GM03348 (cell line): Measurements from ENCODE around the gene NAA20.
"Not testable (repeated sequence)": the region's sequence is repeated elsewhere in the genome, so short reads cannot be mapped to it uniquely, and the experiment has no call there.

ENCODE experiments used
- DNase-seq: peaks from one replicate; pipeline ENCODE4 v3.0.0; 2012; ENCODE audit warnings: low spot score

Gene NAA20

DNA sequence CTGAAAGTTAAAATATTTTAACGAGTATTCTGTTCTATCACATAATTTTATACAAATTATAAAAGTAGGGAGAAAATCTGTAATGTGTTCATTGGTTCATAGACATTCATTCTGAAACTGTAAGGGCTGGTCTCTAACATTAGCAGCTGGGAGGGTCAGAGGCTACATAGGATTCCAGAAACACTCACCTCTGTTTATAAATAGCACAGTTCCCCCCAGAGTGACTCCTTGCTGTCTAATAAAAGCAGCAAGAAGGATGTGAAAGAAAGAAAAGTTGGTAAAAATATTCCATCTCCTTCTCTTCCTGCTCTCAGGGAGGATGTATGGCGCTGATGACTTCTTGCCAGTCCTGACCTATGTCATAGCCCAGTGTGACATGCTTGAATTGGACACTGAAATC is 25.3 kb upstream of the NAA20 start:
- DNase-seq: no peak

DNA sequence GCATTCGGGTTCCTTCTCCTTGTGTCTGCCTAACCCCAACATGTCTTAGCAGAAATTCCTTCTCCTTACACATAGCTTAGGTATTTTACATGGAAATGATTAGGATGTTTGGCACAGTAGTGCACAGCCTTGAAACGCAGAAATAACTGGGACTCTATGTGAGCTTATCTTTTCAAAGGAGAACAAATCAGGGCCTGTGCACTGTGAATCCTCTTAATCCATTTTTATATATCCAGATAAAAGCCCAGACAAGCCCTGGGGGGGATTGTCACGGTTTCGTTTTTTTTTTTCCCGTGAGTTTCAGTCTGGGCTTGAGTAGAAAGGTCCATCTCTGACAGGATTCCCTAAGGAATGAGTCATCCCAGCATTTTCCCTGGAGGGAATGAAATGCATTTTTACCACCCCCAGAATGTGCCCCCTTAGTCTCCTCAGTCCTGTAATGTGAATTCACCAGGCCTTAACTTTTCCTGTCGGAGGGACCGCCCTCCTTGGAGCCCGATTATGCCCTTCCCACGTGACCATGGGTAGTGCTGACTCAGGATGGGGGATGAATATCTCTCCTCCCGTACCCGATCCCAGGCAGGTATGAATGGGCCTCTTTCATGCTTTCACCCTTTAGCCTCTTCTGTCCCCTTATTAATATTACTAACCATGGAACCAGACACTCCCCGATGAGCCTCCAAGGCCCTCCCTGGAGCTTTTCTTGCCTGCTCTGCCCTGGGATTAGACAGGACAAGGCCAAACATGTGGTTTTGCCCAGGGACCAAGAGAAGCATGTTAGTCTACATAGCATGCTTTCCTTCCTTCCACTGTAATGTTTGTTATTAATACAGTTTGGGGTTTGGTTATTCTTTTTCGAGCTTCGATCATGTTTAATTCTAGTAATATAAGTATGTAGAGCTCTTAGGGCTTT is 23.9 kb upstream of the NAA20 start:
- DNase-seq: peak; percentile 73

DNA sequence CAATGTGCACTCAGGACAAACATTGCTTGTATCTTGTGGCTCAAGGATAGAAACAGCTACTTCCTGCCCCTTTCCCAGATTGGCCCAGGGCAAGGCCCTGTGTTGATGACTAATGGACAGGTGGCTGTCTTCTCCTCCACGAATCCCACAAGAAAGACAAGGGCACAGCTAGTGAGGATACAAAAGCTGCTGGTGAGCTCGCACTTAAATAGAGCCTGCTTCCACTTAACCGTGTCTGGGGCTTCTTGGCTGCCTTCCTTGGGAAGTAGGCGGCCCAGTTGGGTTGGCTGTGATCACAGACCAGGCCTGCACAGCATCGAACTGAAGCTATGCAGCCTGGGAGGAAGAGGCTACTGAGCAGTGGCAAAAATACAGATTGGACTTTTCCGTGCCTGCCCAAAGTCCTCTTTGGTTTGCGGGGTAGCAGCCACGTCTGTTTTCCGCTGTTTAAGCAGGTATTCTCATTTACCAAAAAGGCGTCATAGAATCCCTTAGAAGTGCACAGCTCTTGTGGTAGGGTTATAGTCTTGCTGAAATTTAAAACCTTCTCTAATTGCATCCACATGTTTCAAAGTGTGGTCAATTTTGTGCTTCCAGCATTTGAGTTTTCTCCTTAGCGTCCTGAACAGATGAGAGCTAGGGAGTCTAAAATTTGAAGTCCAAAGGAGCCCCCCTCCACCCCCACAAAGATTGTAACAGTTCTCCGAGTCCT is 23.0 kb upstream of the NAA20 start:
- DNase-seq: peak; percentile 41

DNA sequence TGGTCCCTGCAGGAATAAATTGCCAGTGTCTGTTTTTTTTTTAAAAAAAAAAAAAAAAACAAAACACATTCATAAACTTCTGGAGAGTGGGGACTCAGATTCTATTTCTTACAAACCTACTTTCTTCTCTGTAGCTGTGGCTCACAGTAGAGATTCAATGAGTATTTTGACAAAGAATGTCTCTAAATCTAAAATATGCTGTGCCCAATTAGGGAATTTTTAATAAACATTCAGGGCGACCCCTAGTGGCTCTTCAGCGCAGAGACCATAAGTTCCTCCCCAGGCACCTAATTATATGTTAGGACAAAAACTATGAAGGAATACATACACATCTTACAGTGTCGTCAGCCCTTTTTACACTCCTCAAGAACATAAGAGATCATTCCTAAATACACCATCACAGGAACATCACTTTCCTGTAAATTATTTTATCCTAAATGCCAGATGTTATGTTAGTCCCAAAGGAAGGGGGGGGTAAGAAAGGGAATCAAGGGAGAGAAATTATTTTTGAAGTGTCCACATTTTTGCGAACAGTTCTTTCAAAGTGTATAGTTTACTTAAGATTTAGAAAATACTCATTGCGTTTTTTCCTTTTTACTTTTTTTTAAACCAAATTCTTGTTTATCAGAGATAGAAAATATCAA is 21.8 kb upstream of the NAA20 start:
- DNase-seq: peak; percentile 62

- no peak for DNase-seq
Measured at GRCh38 chr20:19996222-19996621, 20.9 kb upstream of the NAA20 start.

GRCh38 chr20:19996917-19997316 is 20.2 kb upstream of the NAA20 start:
- DNase-seq: no peak

GRCh38 chr20:19998990-19999705 is 18.0 kb upstream of the NAA20 start:
- DNase-seq: no peak

DNA sequence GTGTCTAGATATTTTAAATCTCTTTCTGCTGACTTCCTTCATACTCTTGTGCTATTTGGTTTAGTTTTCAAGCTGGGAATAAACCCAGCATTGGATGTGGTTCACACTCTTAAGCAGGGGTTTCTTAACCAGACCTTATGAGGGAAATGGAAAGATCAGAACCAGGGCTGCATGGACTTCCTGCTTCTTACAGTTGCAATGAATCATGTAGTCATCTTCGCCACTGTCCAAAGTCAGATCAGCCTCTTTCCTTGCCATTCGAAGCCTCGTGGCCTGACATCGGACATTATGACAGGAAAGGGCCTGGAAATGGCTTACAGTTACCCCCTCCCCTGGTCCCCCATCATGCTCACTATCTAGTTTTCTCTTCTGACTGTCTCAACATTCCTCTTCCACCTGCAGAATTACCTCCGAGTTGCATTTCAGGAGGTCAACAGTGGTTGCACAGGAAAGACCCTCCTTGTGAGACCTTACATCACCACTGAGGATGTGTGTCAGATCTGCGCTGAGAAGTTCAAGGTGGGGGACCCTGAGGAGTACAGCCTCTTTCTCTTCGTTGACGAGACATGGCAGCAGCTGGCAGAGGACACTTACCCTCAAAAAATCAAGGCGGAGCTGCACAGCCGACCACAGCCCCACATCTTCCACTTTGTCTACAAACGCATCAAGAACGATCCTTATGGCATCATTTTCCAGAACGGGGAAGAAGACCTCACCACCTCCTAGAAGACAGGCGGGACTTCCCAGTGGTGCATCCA is 16.8 kb upstream of the NAA20 start:
- no peak for DNase-seq

- DNase-seq: no peak
Measured at GRCh38 chr20:20002101-20002998, 14.8 kb upstream of the NAA20 start.

DNA sequence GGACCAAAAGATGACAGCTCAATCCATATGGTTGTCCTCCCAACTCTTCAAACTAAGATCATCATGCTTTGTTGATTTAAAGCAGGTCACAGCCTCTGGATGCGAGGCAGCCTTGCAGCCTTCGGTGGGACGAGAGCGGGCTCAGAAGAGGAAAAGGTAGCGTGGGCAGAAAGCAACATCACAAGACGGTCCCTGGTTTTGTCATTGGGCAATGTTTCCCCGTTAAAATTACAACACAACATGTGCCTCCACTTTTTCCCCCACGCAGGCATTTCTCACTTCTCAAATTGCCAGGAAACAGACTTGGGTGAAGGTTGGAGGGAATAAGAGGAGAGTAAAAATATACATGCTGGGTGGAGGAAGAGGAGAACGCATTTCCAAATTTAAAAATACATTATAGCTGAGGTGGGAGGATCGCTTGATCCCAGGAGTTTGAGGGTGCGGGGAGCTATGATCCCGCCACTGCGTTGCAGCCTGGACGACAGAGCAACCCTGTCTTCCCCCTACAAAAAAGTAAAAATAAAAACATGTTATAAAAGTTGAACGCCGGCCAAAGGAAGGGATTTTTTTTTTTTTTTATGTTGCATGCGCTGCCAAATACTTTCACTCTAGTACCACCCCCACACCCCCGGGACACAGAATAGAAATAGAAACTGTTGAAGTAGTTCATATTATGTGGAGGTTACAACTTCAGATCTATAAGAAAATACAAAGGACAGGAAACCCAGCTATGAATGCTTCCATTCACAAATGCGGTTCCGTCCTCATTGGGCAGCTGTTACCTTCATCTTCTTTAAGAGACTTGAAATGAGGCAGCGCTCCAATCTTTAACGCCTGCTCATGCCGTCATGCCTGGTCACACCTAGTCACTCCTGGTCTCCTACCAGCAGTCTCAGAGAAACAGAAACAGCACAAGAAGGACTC is 13.9 kb upstream of the NAA20 start:
- DNase-seq: peak; percentile 19

GRCh38 chr20:20003955-20004322 is 13.2 kb upstream of the NAA20 start:
- not testable (repeated sequence) for DNase-seq

- DNase-seq: no peak
Measured at GRCh38 chr20:20005342-20005741, 11.8 kb upstream of the NAA20 start.

- DNase-seq: no peak
Measured at GRCh38 chr20:20009784-20010253, 7.3 kb upstream of the NAA20 start.

GRCh38 chr20:20010639-20011500 is 6.3 kb upstream of the NAA20 start:
- peak; percentile 23 for DNase-seq

GRCh38 chr20:20012541-20012940 is 4.6 kb upstream of the NAA20 start:
- DNase-seq: no peak

- DNase-seq: no peak
Measured at GRCh38 chr20:20014659-20015058, 2.5 kb upstream of the NAA20 start.

DNA sequence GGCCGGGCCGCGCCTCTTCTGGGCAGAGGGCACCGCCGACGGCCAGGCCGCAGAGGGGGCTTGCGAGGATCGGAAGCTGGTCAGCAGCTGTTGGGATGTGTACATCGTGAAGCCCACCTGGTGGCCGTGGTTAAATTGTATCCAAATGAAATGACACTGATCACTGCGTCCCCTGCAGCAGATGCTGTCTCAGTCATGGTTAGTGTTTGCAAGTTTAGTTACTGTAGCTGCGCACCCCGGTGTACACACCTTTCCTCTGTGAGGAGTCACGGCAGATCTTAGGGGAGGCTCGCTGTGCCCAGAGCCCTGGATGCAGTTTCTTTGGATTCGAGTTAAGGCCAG is 653 bp downstream of the NAA20 start:
- DNase-seq: no peak

DNA sequence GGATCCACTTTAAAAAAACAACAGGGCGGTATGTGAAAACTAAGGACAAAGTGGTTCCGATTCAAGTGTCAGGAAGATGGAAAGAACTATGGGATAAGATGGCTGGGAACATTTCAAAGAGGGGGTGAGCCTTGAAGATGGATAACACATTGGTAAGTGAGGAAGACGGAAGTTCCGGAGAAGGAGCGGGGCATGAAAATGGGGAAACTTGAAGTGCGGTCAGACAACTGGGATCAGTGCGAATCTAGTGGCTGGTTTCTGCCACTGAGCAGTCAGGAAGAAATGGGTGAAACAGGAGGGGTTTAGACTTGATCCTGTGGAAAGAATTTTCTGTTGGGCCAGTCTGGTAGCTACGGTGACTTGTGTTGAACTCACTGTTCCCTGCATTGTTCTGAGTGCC is 1.2 kb downstream of the NAA20 start:
- DNase-seq: no peak
